ENCODE measurements around the gene MEP1B. TPM values are rescaled to one million over a fixed set of nuclear protein-coding genes. Genes with fewer than 3 reads are reported as not detected.
"Not testable (repeated sequence)": the region's sequence is repeated elsewhere in the genome, so short reads cannot be mapped to it uniquely, and the experiment has no call there.

MEP1B gene
- total RNA-seq, result not detected

DNA sequence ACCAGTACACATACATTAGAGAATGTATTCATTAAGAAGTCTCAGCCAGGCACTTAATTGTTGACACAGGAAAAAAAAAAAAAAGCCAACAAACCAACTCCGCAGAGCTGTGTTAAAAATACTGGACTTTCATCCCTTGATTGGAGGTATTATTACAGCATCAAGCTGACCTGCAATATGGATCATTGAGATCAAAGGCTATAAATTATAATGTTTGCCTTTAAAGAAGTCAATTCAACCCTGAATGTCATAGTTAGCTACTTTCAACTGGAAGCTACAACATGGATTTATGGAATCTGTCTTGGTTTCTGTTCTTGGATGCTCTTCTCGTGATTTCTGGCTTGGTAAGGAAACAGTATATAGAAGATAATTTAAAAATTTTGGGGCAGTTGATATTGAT lies at the start of gene MEP1B:
Gene MEP1B (plus strand): TSS at position 250 of the 400 bp plus-strand sequence. CDS start 32 bp downstream, at position 282.
- no peaks in the 10 kb centered on the region for H3K4me1 ChIP-seq (ENCODE audit: control insufficient read depth in 3 of 3, insufficient read depth in 3 of 3, low read length in 3 of 3)
- H3K27ac ChIP-seq (ENCODE audit: low read depth, low read length), result no peak within 1 kb of the TSS
- no peak within 1 kb of the TSS for H3K4me3 ChIP-seq (ENCODE audit: low read length in 3 of 3)
- H3K9ac ChIP-seq (ENCODE audit: low read depth in 1 of 3, low read length in 3 of 3), result no peak within 1 kb of the TSS
- no peaks in the 10 kb centered on the region for H3K36me3 ChIP-seq (ENCODE audit: control insufficient read depth in 3 of 3, insufficient read depth in 3 of 3, low read length in 3 of 3)
- no peaks in the 10 kb centered on the region for H3K9me3 ChIP-seq (ENCODE audit: control insufficient read depth in 3 of 3, low read length in 3 of 3)
- no peaks in the 10 kb centered on the region for H3K27me3 ChIP-seq (ENCODE audit: control insufficient read depth in 3 of 3, insufficient read depth in 3 of 3, low read length in 3 of 3)

DNA sequence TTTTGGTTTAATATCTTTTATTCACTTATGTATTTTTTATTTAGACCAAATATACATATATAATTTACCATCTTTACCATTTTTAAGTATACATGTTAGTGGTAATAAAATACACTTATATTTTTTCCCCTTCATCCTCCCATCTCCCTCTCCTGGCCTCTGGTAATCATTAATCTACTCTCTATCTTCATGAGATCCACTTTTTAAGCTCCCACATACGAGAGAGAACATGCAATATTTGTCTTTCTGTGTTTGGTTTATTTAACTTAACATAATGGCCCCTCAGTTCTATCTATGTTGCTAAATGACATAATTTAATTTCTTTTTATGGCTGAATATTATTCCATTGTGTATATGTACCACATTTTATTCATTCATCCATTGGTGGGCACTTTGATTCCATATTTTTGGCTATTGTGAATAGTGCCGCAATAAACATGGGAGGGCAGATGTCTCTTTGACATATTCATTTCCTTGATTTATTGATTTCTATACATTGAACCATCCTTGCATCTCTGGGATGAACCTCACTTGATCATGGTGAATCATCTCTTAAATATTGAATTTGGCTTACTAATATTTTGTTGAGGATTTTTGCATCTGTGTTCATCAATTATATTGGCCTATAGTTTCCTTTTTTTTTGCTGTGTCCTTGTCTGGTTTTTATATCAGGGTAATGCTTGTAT lies 41.5 kb upstream of the MEP1B start:
- H3K9ac ChIP-seq (ENCODE audit: low read depth in 1 of 3, low read length in 3 of 3), result no peak overlapping the region
- no peaks in the 10 kb centered on the region for H3K4me1 ChIP-seq (ENCODE audit: control insufficient read depth in 3 of 3, insufficient read depth in 3 of 3, low read length in 3 of 3)
- no peaks in the 10 kb centered on the region for H3K27me3 ChIP-seq (ENCODE audit: control insufficient read depth in 3 of 3, insufficient read depth in 3 of 3, low read length in 3 of 3)
- H3K9me3 ChIP-seq (ENCODE audit: control insufficient read depth in 3 of 3, low read length in 3 of 3), result no peaks in the 10 kb centered on the region
- no peak overlapping the region for H3K27ac ChIP-seq (ENCODE audit: low read depth, low read length)
- H3K36me3 ChIP-seq (ENCODE audit: control insufficient read depth in 3 of 3, insufficient read depth in 3 of 3, low read length in 3 of 3), result no peaks in the 10 kb centered on the region
- no peak overlapping the region for H3K4me3 ChIP-seq (ENCODE audit: low read length in 3 of 3)

DNA sequence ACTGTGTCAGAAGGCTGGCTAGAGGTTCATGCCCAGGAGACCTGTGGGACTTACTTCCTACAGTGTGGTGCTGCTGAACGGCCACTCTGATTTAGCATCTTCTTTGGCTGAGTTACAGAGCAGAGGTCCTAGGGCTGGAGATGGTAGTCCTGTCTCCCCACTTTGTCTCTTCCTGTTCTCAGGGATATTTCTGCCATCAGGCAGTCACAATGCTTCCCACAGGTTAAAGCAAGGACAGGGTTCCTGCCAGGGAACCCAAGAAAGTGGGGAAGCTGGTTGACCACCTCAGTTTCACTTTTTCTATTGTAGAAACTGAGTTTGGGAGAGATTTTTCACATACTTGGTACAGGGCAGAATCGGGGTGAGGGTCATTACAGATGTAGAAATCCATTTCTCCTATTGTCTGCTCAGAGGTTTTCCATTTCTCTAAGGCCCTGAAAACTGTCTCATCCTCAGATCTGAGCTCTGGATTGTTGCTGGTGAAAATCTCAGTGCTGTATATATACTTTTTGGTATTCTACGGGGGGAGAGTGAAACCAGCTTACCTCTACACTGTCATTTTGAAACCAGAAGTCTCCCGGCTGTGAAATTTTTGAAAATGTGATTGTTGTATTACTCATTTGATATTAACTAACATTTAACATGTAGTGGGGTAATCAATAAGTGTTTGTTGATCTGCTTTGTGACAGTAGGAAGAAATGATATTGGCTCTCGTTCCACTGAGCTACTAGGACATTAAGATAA lies 37.0 kb upstream of the MEP1B start:
- Histone ChIP-seq H3K27ac (ENCODE audit: low read depth, low read length) (no peak overlapping the region), H3K4me1 (ENCODE audit: control insufficient read depth in 3 of 3, insufficient read depth in 3 of 3, low read length in 3 of 3) (peaks cover 0 to 1% (median 0%) of the 10 kb centered on the region in 3 donors), H3K9me3 (ENCODE audit: control insufficient read depth in 3 of 3, low read length in 3 of 3) (no peaks in the 10 kb centered on the region), H3K9ac (ENCODE audit: low read depth in 1 of 3, low read length in 3 of 3) (no peak overlapping the region), H3K27me3 (ENCODE audit: control insufficient read depth in 3 of 3, insufficient read depth in 3 of 3, low read length in 3 of 3) (no peaks in the 10 kb centered on the region), H3K4me3 (ENCODE audit: low read length in 3 of 3) (no peak overlapping the region), H3K36me3 (ENCODE audit: control insufficient read depth in 3 of 3, insufficient read depth in 3 of 3, low read length in 3 of 3) (no peaks in the 10 kb centered on the region)

DNA sequence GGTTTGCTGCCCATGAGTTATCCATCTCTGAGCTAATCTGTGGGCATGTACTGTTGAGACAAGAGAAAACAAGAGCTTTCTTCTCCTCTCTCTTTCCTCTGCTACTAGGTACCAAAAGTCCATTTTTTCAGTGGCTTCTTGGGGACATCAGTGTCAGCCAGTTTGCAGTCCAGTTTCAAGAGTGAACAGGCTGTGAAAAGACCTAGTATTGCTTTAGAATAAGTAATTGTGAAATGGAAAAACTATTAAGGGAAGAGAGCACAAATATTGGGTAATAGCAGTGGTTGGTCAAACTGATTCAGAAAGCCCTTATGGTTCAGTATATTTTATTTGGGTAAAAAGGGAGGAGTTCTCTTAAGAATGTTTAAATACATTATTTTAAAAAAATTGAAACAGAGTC lies 33.0 kb upstream of the MEP1B start:
- H3K4me1 ChIP-seq (ENCODE audit: control insufficient read depth in 3 of 3, insufficient read depth in 3 of 3, low read length in 3 of 3), result peaks cover 2 to 7% (median 4%) of the 10 kb centered on the region in 3 donors
- H3K9ac ChIP-seq (ENCODE audit: low read depth in 1 of 3, low read length in 3 of 3), result no peak overlapping the region
- no peak overlapping the region for H3K27ac ChIP-seq (ENCODE audit: low read depth, low read length)
- H3K36me3 ChIP-seq (ENCODE audit: control insufficient read depth in 3 of 3, insufficient read depth in 3 of 3, low read length in 3 of 3), result no peaks in the 10 kb centered on the region
- H3K9me3 ChIP-seq (ENCODE audit: control insufficient read depth in 3 of 3, low read length in 3 of 3), result no peaks in the 10 kb centered on the region
- H3K27me3 ChIP-seq (ENCODE audit: control insufficient read depth in 3 of 3, insufficient read depth in 3 of 3, low read length in 3 of 3), result no peaks in the 10 kb centered on the region
- no peak overlapping the region for H3K4me3 ChIP-seq (ENCODE audit: low read length in 3 of 3)

DNA sequence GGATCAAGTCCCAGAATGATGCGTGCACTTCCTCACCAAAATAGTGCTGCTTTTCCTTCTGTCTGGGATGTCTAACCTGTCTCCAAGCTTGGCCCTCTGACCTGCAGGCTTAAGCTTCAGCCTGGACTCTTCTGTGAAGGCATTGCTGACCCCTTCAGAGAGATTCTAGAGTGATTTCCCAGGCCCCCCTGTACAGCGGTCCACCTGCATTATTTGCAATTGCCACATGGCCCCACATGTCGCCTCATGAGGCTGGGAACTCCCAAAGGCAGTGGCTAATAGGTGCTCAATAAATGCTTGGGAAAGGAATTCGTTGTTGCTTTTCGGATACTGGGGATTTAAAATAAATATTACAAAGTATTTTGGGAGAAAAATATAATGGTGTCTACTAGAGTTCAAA lies 32.3 kb upstream of the MEP1B start:
- H3K27ac ChIP-seq (ENCODE audit: low read depth, low read length), result no peak overlapping the region
- peaks cover 2 to 7% (median 4%) of the 10 kb centered on the region in 3 donors for H3K4me1 ChIP-seq (ENCODE audit: control insufficient read depth in 3 of 3, insufficient read depth in 3 of 3, low read length in 3 of 3)
- no peak overlapping the region for H3K4me3 ChIP-seq (ENCODE audit: low read length in 3 of 3)
- no peaks in the 10 kb centered on the region for H3K36me3 ChIP-seq (ENCODE audit: control insufficient read depth in 3 of 3, insufficient read depth in 3 of 3, low read length in 3 of 3)
- no peak overlapping the region for H3K9ac ChIP-seq (ENCODE audit: low read depth in 1 of 3, low read length in 3 of 3)
- no peaks in the 10 kb centered on the region for H3K27me3 ChIP-seq (ENCODE audit: control insufficient read depth in 3 of 3, insufficient read depth in 3 of 3, low read length in 3 of 3)
- no peaks in the 10 kb centered on the region for H3K9me3 ChIP-seq (ENCODE audit: control insufficient read depth in 3 of 3, low read length in 3 of 3)

DNA sequence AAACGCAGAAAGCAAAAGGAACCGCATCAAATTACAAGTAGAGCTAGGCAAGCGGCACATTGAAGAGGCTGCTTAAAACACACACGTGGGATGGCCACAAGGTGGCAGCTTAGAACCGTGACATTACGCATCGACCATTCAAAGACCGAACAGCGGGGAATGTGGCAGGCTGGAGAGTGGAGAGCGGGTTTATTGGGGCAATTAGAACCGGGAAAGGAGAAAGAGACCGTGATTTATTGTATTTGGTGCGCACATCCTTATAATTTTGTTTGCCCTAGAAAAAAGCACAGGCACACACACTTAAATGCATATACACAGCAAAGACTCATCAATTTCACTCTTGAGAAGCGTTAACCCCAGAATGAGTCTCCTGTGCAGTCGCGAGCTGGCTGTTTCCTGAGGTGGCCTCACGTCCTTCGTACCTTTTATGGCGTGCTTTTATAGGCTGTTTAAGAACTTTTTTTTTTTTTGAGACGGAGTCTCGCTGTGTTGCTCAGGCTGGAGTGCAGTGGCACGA lies 31.7 kb upstream of the MEP1B start:
- H3K27me3 ChIP-seq (ENCODE audit: control insufficient read depth in 3 of 3, insufficient read depth in 3 of 3, low read length in 3 of 3), result no peaks in the 10 kb centered on the region
- H3K9me3 ChIP-seq (ENCODE audit: control insufficient read depth in 3 of 3, low read length in 3 of 3), result no peaks in the 10 kb centered on the region
- H3K36me3 ChIP-seq (ENCODE audit: control insufficient read depth in 3 of 3, insufficient read depth in 3 of 3, low read length in 3 of 3), result no peaks in the 10 kb centered on the region
- peaks cover 2 to 7% (median 4%) of the 10 kb centered on the region in 3 donors for H3K4me1 ChIP-seq (ENCODE audit: control insufficient read depth in 3 of 3, insufficient read depth in 3 of 3, low read length in 3 of 3)
- peak overlapping the region; percentile 28 to 70 (median 57) for H3K4me3 ChIP-seq (ENCODE audit: low read length in 3 of 3)
- no peak overlapping the region for H3K27ac ChIP-seq (ENCODE audit: low read depth, low read length)
- H3K9ac ChIP-seq (ENCODE audit: low read depth in 1 of 3, low read length in 3 of 3), result peak overlapping the region in 1 of 3 donors; percentile 28

DNA sequence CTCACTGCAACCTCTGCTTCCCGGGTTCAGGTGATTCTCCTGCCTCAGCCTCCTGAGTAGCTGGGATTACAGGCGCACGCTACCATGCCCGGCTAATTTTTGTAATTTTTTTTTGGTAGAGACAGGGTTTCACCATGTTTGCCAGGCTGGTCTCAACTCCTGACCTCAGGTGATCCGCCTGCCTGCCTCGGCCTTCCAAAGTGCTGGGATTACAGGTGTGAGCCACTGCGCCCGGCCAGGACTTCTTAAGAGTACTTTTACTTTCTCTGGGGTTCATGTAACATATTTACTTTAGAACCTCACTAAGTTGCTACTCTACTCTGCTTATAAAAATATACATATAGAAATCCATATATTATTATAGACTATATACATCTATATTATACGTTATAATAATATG lies 31.2 kb upstream of the MEP1B start:
- not testable (repeated sequence) for H3K9me3 ChIP-seq (ENCODE audit: control insufficient read depth in 3 of 3, low read length in 3 of 3); H3K4me1 ChIP-seq (ENCODE audit: control insufficient read depth in 3 of 3, insufficient read depth in 3 of 3, low read length in 3 of 3); H3K36me3 ChIP-seq (ENCODE audit: control insufficient read depth in 3 of 3, insufficient read depth in 3 of 3, low read length in 3 of 3); H3K27me3 ChIP-seq (ENCODE audit: control insufficient read depth in 3 of 3, insufficient read depth in 3 of 3, low read length in 3 of 3); H3K9ac ChIP-seq (ENCODE audit: low read depth in 1 of 3, low read length in 3 of 3); H3K27ac ChIP-seq (ENCODE audit: low read depth, low read length)
- H3K4me3 ChIP-seq (ENCODE audit: low read length in 3 of 3), result peak overlapping the region; percentile 28 to 70 (median 57)

DNA sequence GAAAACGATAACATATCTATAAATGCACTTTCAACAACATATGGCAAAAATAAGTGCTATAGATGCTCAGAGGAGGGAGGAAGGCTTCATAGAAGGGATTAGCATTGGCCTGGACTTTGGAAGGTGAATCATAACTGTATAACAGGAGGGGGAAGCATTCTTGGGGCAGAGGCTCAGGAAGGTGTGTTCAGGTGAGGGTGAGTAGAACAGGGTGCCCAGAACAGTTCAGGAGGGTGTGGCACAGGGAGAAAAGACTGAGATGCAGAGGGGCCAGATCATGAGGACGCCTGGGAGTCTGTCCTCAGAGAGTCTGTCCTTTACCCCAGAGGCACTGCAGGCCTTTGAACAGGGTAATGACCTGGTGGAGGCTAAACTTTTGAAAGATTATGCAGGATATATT lies 29.3 kb upstream of the MEP1B start:
- no peak overlapping the region for H3K27ac ChIP-seq (ENCODE audit: low read depth, low read length)

DNA sequence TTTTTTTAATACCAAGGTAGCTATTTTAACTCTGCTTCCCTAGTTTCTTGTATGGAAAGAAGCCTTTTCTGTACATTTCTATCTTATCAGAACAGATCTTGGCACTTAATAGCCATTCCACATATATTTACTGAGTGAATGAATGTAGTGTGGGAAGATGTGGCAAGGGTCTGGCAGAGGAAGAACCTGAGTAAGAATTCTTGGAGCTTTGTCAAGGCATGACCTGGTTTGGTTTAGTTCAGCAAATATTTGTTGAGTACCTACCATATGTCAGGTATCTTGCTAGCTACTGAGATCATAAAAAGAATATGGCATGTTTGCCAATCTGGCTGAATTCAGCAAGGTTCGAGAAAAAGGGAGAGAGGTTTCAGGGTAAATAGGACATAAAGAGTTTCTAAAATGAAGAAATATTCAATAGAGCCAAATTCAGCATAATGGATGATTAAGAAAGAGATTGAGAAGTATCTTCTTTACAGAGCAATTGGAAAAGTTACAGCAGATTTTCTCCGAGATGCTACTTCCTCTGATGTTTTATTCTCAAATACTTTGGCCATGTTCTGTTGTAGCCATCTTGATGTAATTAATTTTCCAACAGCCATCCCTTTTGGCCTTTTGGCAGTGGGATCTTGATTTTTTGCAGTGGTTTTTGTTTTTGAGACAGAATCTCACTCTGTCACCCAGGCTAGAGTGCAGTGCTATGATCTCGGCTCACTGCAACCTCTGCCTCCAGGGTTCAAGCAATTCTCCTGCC lies 21.7 kb upstream of the MEP1B start:
- no peaks in the 10 kb centered on the region for H3K9me3 ChIP-seq (ENCODE audit: control insufficient read depth in 3 of 3, low read length in 3 of 3)
- no peak overlapping the region for H3K27ac ChIP-seq (ENCODE audit: low read depth, low read length)
- H3K4me3 ChIP-seq (ENCODE audit: low read length in 3 of 3), result no peak overlapping the region
- no peaks in the 10 kb centered on the region for H3K27me3 ChIP-seq (ENCODE audit: control insufficient read depth in 3 of 3, insufficient read depth in 3 of 3, low read length in 3 of 3)
- H3K36me3 ChIP-seq (ENCODE audit: control insufficient read depth in 3 of 3, insufficient read depth in 3 of 3, low read length in 3 of 3), result no peaks in the 10 kb centered on the region
- no peak overlapping the region for H3K9ac ChIP-seq (ENCODE audit: low read depth in 1 of 3, low read length in 3 of 3)
- H3K4me1 ChIP-seq (ENCODE audit: control insufficient read depth in 3 of 3, insufficient read depth in 3 of 3, low read length in 3 of 3), result no peaks in the 10 kb centered on the region

More for the DNA sequence above, 29.3 kb upstream of the MEP1B start:
- H3K9me3 ChIP-seq (ENCODE audit: control insufficient read depth in 3 of 3, low read length in 3 of 3), result no peaks in the 10 kb centered on the region
- no peaks in the 10 kb centered on the region for H3K36me3 ChIP-seq (ENCODE audit: control insufficient read depth in 3 of 3, insufficient read depth in 3 of 3, low read length in 3 of 3)
- no peak overlapping the region for H3K9ac ChIP-seq (ENCODE audit: low read depth in 1 of 3, low read length in 3 of 3)
- peaks cover 2 to 7% (median 4%) of the 10 kb centered on the region in 3 donors for H3K4me1 ChIP-seq (ENCODE audit: control insufficient read depth in 3 of 3, insufficient read depth in 3 of 3, low read length in 3 of 3)
- H3K27me3 ChIP-seq (ENCODE audit: control insufficient read depth in 3 of 3, insufficient read depth in 3 of 3, low read length in 3 of 3), result no peaks in the 10 kb centered on the region
- no peak overlapping the region for H3K4me3 ChIP-seq (ENCODE audit: low read length in 3 of 3)

All from skeletal muscle tissue (tissue), 4 donors.